HG02763 (cell line): ENCODE measurements around the gene PCDHA2.
"Not testable (repeated sequence)": the region's sequence is repeated elsewhere in the genome, so short reads cannot be mapped to it uniquely, and the experiment has no call there.

Experiments used
- ATAC-seq: cut with Tn5 transposase; IDR thresholded peaks from one replicate; pipeline ENCODE4 v1.9.1; 2021; ENCODE audit warnings: mild to moderate bottlenecking, moderate library complexity; ENCODE audit not compliant: unreplicated experiment

The PCDHA2 gene

GRCh38 chr5:140808889-140809291 lies 14.2 kb downstream of the PCDHA2 start:
- no peak for ATAC-seq

- ATAC-seq, result no peak
Observed at GRCh38 chr5:140821375-140822280, 27.0 kb downstream of the PCDHA2 start, which contains the start of gene PCDHA5. Gene PCDHA5 (plus strand): TSS chr5:140821613.

GRCh38 chr5:140822281-140822629 lies 27.6 kb downstream of the PCDHA2 start:
- ATAC-seq, result no peak

- not testable (repeated sequence) for ATAC-seq
Observed at GRCh38 chr5:140822969-140823368, 28.3 kb downstream of the PCDHA2 start.

- no peak for ATAC-seq
Observed at GRCh38 chr5:140823475-140823874, 28.8 kb downstream of the PCDHA2 start.

- ATAC-seq, result no peak
Observed at GRCh38 chr5:140827704-140828361, 33.2 kb downstream of the PCDHA2 start, which contains the start of gene PCDHA6. Gene PCDHA6 (plus strand): TSS chr5:140827960. CDS start chr5:140828092, 132 bp downstream.

- ATAC-seq, result no peak
Observed at GRCh38 chr5:140828362-140828737, 33.7 kb downstream of the PCDHA2 start.

- not testable (repeated sequence) for ATAC-seq
Observed at GRCh38 chr5:140829511-140830501, 35.2 kb downstream of the PCDHA2 start.

GRCh38 chr5:140833993-140834392 lies 39.3 kb downstream of the PCDHA2 start, which contains the start of gene PCDHA7:
Gene PCDHA7 (plus strand): TSS chr5:140834269. CDS start chr5:140834384, 115 bp downstream.
- no peak for ATAC-seq

- ATAC-seq, result not testable (repeated sequence)
Observed at GRCh38 chr5:140834439-140835008, 39.9 kb downstream of the PCDHA2 start.

- no peak for ATAC-seq
Observed at GRCh38 chr5:140835622-140836510, 41.2 kb downstream of the PCDHA2 start.

GRCh38 chr5:140840978-140841962 lies 46.6 kb downstream of the PCDHA2 start, which contains the start of gene PCDHA8:
Gene PCDHA8 (plus strand): TSS chr5:140841187. CDS start chr5:140841322, 135 bp downstream.
- no peak for ATAC-seq

GRCh38 chr5:140842798-140843733 lies 48.4 kb downstream of the PCDHA2 start:
- no peak for ATAC-seq
